H9 (cell line): ENCODE results near the gene IL1RL2. TPM values are rescaled to one million over a fixed set of nuclear protein-coding genes. Genes with fewer than 3 reads are reported as not detected.

ENCODE experiments used
- DNase-seq: peaks from one replicate; pipeline ENCODE4 v3.0.0-alpha.2; 2017
- H2AFZ ChIP-seq: one replicate; pipeline ENCODE4 v1.6.1; 2013; ENCODE audit warnings: mild to moderate bottlenecking, low read length, control low read depth, moderate library complexity
- H2AK5ac ChIP-seq: 2 replicates; pipeline ENCODE4 v1.6.1; 2013; ENCODE audit warnings: low read length, control low read depth, mixed read lengths; ENCODE audit not compliant: insufficient read length
- H2BK120ac ChIP-seq: one replicate; pipeline ENCODE4 v1.6.1; 2013; ENCODE audit warnings: low read depth, mild to moderate bottlenecking, low read length, control low read depth, inconsistent platforms; ENCODE audit not compliant: poor library complexity, severe bottlenecking
- H2BK12ac ChIP-seq: 2 replicates; pipeline ENCODE4 v1.6.1; 2013; ENCODE audit warnings: low read length, control low read depth, mixed read lengths, low read depth; ENCODE audit not compliant: insufficient read length
- H2BK15ac ChIP-seq: 2 replicates; pipeline ENCODE4 v1.6.1; 2013; ENCODE audit warnings: low read depth, low read length, control low read depth
- H2BK20ac ChIP-seq: one replicate; pipeline ENCODE4 v1.6.1; 2013; ENCODE audit warnings: low read depth, mild to moderate bottlenecking, low read length, control low read depth, inconsistent platforms; ENCODE audit not compliant: poor library complexity, severe bottlenecking
- H2BK5ac ChIP-seq: 2 replicates; pipeline ENCODE4 v1.6.1; 2013; ENCODE audit warnings: low read length, control low read depth, mixed read lengths; ENCODE audit not compliant: insufficient read length
- H3K14ac ChIP-seq: 2 replicates; pipeline ENCODE4 v1.6.1; 2013; ENCODE audit warnings: low read length, control low read depth; ENCODE audit not compliant: insufficient read depth
- H3K18ac ChIP-seq: 2 replicates; pipeline ENCODE4 v1.6.1; 2013; ENCODE audit warnings: low read depth, mild to moderate bottlenecking, mixed read lengths, low read length, control low read depth; ENCODE audit not compliant: insufficient read length
- H3K23ac ChIP-seq: 2 replicates; pipeline ENCODE4 v1.6.1; 2013; ENCODE audit warnings: low read length, control low read depth, mixed read lengths, low read depth; ENCODE audit not compliant: insufficient read length
- H3K23me2 ChIP-seq: 2 replicates; pipeline ENCODE4 v1.6.1; 2013; ENCODE audit warnings: low read depth, mild to moderate bottlenecking, mixed read lengths, low read length, control low read depth; ENCODE audit not compliant: insufficient read length, poor library complexity, severe bottlenecking
- H3K27ac ChIP-seq: 2 replicates; pipeline ENCODE4 v1.5.1; 2013; ENCODE audit warnings: low read length, control low read depth, mixed read lengths, low read depth; ENCODE audit not compliant: insufficient read length
- H3K27me3 ChIP-seq: 2 replicates; pipeline ENCODE4 v1.6.1; 2013; ENCODE audit warnings: low read length, control low read depth, inconsistent platforms; ENCODE audit not compliant: insufficient read depth
- H3K4ac ChIP-seq: 2 replicates; pipeline ENCODE4 v1.6.1; 2013; ENCODE audit warnings: low read depth, mild to moderate bottlenecking, control low read depth, inconsistent platforms, low read length, moderate library complexity
- H3K4me1 ChIP-seq: 2 replicates; pipeline ENCODE4 v1.6.1; 2013; ENCODE audit warnings: low read length, control low read depth, inconsistent platforms; ENCODE audit not compliant: insufficient read depth
- H3K4me2 ChIP-seq: 2 replicates; pipeline ENCODE4 v1.6.1; 2013; ENCODE audit warnings: low read length, control low read depth, mixed read lengths; ENCODE audit not compliant: insufficient read length, insufficient read depth
- H3K56ac ChIP-seq: 2 replicates; pipeline ENCODE4 v1.6.1; 2013; ENCODE audit warnings: low read depth, mild to moderate bottlenecking, mixed read lengths, low read length, control low read depth; ENCODE audit not compliant: insufficient read length
- H3K79me1 ChIP-seq: 2 replicates; pipeline ENCODE4 v1.6.1; 2013; ENCODE audit warnings: low read depth, mild to moderate bottlenecking, moderate library complexity, low read length, control low read depth, inconsistent platforms; ENCODE audit not compliant: insufficient read depth, poor library complexity, severe bottlenecking
- H3K79me2 ChIP-seq: 2 replicates; pipeline ENCODE4 v1.6.1; 2013; ENCODE audit warnings: low read length, control low read depth, inconsistent platforms; ENCODE audit not compliant: insufficient read depth
- H3K9ac ChIP-seq: 2 replicates; pipeline ENCODE4 v1.6.1; 2013; ENCODE audit warnings: low read length, control low read depth, mixed read lengths; ENCODE audit not compliant: insufficient read length; ENCODE audit errors: extremely low read depth
- H3K9me3 ChIP-seq: one replicate; pipeline ENCODE4 v1.6.1; 2013; ENCODE audit warnings: low read depth, low read length, inconsistent platforms; ENCODE audit not compliant: control insufficient read depth
- H3T11ph ChIP-seq: one replicate; pipeline ENCODE4 v1.6.1; 2013; ENCODE audit warnings: mild to moderate bottlenecking, low read length, control low read depth, inconsistent platforms
- H4K20me1 ChIP-seq: one replicate; pipeline ENCODE4 v1.6.1; 2013; ENCODE audit not compliant: control insufficient read depth, insufficient read length, insufficient read depth
- H4K5ac ChIP-seq: 2 replicates; pipeline ENCODE4 v1.6.1; 2013; ENCODE audit warnings: low read depth, mild to moderate bottlenecking, mixed read lengths, low read length, control low read depth; ENCODE audit not compliant: insufficient read length
- H4K8ac ChIP-seq: replicated peaks from 2 replicates; pipeline ENCODE4 v1.6.1; 2013; ENCODE audit warnings: low read length, control low read depth, mixed read lengths, low read depth; ENCODE audit not compliant: insufficient read length
- H4K91ac ChIP-seq: 2 replicates; pipeline ENCODE4 v1.6.1; 2013; ENCODE audit warnings: low read depth, mild to moderate bottlenecking, moderate library complexity, mixed read lengths, low read length, control low read depth; ENCODE audit not compliant: insufficient read length
- H3K27ac Mint-ChIP-seq, 3 experiments: 2 replicates in 2 of 3; 3 replicates in 1 of 3; pipeline ENCODE4 v1.8.0; 2020 to 2021; ENCODE audit warnings: mixed read lengths in 3 of 3, mild to moderate bottlenecking in 1 of 3, moderate library complexity in 1 of 3
- H3K27me3 Mint-ChIP-seq: 2 replicates; pipeline ENCODE4 v1.8.0; 2021; ENCODE audit warnings: low read depth, mild to moderate bottlenecking, moderate library complexity, mixed read lengths
- H3K36me3 Mint-ChIP-seq, 3 experiments: 2 replicates in 2 of 3; 3 replicates in 1 of 3; pipeline ENCODE4 v1.8.0; 2020 to 2021; ENCODE audit warnings: low read depth in 3 of 3, mixed read lengths in 3 of 3; ENCODE audit not compliant: insufficient read depth in 1 of 3
- H3K4me1 Mint-ChIP-seq, 2 experiments: 2 replicates each; pipeline ENCODE4 v1.8.0; 2020; ENCODE audit warnings: mixed read lengths in 2 of 2
- H3K4me3 Mint-ChIP-seq, 2 experiments: 2 replicates in 1 of 2; 3 replicates in 1 of 2; pipeline ENCODE4 v1.8.0; 2020 to 2021; ENCODE audit warnings: mild to moderate bottlenecking in 2 of 2, mixed read lengths in 2 of 2, moderate library complexity in 1 of 2
- H3K9me3 Mint-ChIP-seq, 2 experiments: 2 replicates in 1 of 2; 3 replicates in 1 of 2; pipeline ENCODE4 v1.8.0; 2020; ENCODE audit warnings: mild to moderate bottlenecking in 2 of 2, mixed read lengths in 2 of 2, moderate library complexity in 1 of 2
- WGBS: extraction: QIAGEN DNeasy Blood & Tissue Kit; methylation state at CpG from one replicate; pipeline ENCODE4 v1.1.7; 2013; ENCODE audit warnings: missing lambda C conversion rate, low lambda C conversion rate, mixed read lengths; ENCODE audit not compliant: insufficient read length; ENCODE audit errors: extremely low coverage; 5-methylcytosine and 5-hydroxymethylcytosine counted together
- total RNA-seq: library from RNA; stranded (reverse); gene quantifications from 2 replicates; pipeline ENCODE4 v1.2.1, GENCODE V29; 2021
- TF ChIP-seq, protein P1 (sequence below): fragments of 200-600 bp; sonication (generic); conservative IDR thresholded peaks from 3 replicates; pipeline ENCODE4 v1.8.0; 2021; ENCODE audit warnings: antibody characterized with exemption, mild to moderate bottlenecking

The IL1RL2 gene
- total RNA-seq, 1 experiment from 2014 or later = not detected

GRCh38 chr2:102190430-102191107 lies 3.7 kb downstream of the IL1RL2 start:
- Histone ChIP-seq H2BK15ac (no peak overlapping the region), H4K8ac (no peak overlapping the region), H3K14ac (no peak overlapping the region), H3K56ac (no peak overlapping the region), H3K9ac (no peak overlapping the region), H2BK120ac (no peak overlapping the region), H3T11ph (no peak overlapping the region), H3K23ac (no peak overlapping the region), H4K5ac (no peak overlapping the region), H3K79me1 (no peaks in the 10 kb centered on the region), H4K91ac (no peak overlapping the region), H3K27ac (no peak overlapping the region), H4K20me1 (no peaks in the 10 kb centered on the region), H3K9me3 (no peaks in the 10 kb centered on the region), H3K18ac (no peak overlapping the region), H3K4me1 (no peaks in the 10 kb centered on the region), H3K79me2 (no peaks in the 10 kb centered on the region), H3K23me2 (no peaks in the 10 kb centered on the region), H3K4me2 (no peak overlapping the region), H2BK12ac (no peak overlapping the region), H3K27me3 (peaks cover 4% of the 10 kb centered on the region; the same call in 1 of the 2 replicates), H2AFZ (no peak overlapping the region), H2BK5ac (no peak overlapping the region), H3K4ac (no peak overlapping the region), H2BK20ac (no peak overlapping the region), H2AK5ac (no peak overlapping the region)
- Mint-ChIP-seq H3K27me3 (peaks cover 39% of the 10 kb centered on the region), H3K36me3 (no peaks in the 10 kb centered on the region), H3K4me3 (no peak overlapping the region), H3K27ac (no peak overlapping the region), H3K9me3 (peaks cover 0 to 2% of the 10 kb centered on the region in 2 experiments; a peak in 1 of 5 replicates), H3K4me1 (peaks cover 0 to 4% of the 10 kb centered on the region in 2 experiments; a peak in 1 of 4 replicates)
- no CpG with 5 or more reads among the region's 10 CpGs for WGBS
- TF ChIP-seq, protein P1, sequence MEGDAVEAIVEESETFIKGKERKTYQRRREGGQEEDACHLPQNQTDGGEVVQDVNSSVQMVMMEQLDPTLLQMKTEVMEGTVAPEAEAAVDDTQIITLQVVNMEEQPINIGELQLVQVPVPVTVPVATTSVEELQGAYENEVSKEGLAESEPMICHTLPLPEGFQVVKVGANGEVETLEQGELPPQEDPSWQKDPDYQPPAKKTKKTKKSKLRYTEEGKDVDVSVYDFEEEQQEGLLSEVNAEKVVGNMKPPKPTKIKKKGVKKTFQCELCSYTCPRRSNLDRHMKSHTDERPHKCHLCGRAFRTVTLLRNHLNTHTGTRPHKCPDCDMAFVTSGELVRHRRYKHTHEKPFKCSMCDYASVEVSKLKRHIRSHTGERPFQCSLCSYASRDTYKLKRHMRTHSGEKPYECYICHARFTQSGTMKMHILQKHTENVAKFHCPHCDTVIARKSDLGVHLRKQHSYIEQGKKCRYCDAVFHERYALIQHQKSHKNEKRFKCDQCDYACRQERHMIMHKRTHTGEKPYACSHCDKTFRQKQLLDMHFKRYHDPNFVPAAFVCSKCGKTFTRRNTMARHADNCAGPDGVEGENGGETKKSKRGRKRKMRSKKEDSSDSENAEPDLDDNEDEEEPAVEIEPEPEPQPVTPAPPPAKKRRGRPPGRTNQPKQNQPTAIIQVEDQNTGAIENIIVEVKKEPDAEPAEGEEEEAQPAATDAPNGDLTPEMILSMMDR = no peak
- DNase-seq = no peak
